Esophagus squamous epithelium (tissue), 5 donors: ENCODE measurements around the gene TAF6L. TPM values are rescaled to one million over a fixed set of nuclear protein-coding genes. Genes with fewer than 3 reads are reported as not detected.
A peak's percentile ranks its signal among the peaks of the same experiment; 100 is the strongest.

Source experiments
- DNase-seq: peaks from one replicate; lab custom pipeline; 2025; lab: John Stamatoyannopoulos, UW
- H3K27ac ChIP-seq, 4 donors: fragments of 200-600 bp; sonication (generic); one replicate each; pipeline ENCODE4 v1.5.1; 2016 to 2019; ENCODE audit warnings: mild to moderate bottlenecking in 1 of 4
- H3K27me3 ChIP-seq, 4 donors: fragments of 200-600 bp; sonication (generic); 1 replicate in 3 of 4; 2 replicates in 1 of 4; pipeline versions ENCODE4 v1.5.1 to v1.6.0; 2017 to 2021; ENCODE audit warnings: antibody characterized with exemption in 1 of 4
- H3K36me3 ChIP-seq, 3 donors: fragments of 200-600 bp; sonication (generic); one replicate each; pipeline ENCODE4 v1.5.1; 2016 to 2019
- H3K4me1 ChIP-seq, 3 donors: fragments of 200-600 bp; sonication (generic); one replicate each; pipeline ENCODE4 v1.5.1; 2017 to 2019
- H3K4me3 ChIP-seq, 4 donors: fragments of 200-600 bp; sonication (generic); 1 replicate in 3 of 4; 2 replicates in 1 of 4; pipeline ENCODE4 v1.5.1; 2016 to 2019; ENCODE audit warnings: mild to moderate bottlenecking in 2 of 4, moderate library complexity in 1 of 4
- H3K9me3 ChIP-seq, 3 donors: fragments of 200-600 bp; sonication (generic); one replicate each; pipeline ENCODE4 v1.5.1; 2016 to 2019
- POLR2A ChIP-seq, 4 donors: fragments of 450-650 bp; IDR thresholded peaks; one replicate each; pipeline ENCODE4 v1.6.1; 2017; ENCODE audit warnings: antibody characterized with exemption in 4 of 4, mild to moderate bottlenecking in 4 of 4, moderate library complexity in 3 of 4
- WGBS, 2 donors: methylation state at CpG; one replicate each; pipeline ENCODE4 v1.1.5; 2018; 5-methylcytosine and 5-hydroxymethylcytosine counted together
- intact Hi-C: fragments of 100-400 bp; cut with DNase I; formaldehyde crosslinking; loops from one replicate; pipeline ENCODE4 v1.15.0; 2022
- small RNA-seq, 4 donors: library from RNA; depleted of rRNA; stranded (forward); fragments of <200 nt; gene quantifications; one replicate each; pipeline ENCODE3, GENCODE V24; 2016
- total RNA-seq, 4 donors: library from RNA; depleted of rRNA; stranded (reverse); fragments of >200 nt; gene quantifications; one replicate each; pipeline ENCODE4 v1.1.0, GENCODE V29; 2016
- TF ChIP-seq, protein P1 (sequence below), 6 experiments: fragments of 450-650 bp in 4 of 6; fragments of 200-600 bp in 2 of 6; sonication (generic) in 2 of 6; IDR thresholded peaks; one replicate each; pipeline ENCODE4 v1.5.1; 2016 to 2019; ENCODE audit warnings: antibody characterized with exemption in 6 of 6, mild to moderate bottlenecking in 4 of 6, moderate library complexity in 4 of 6
- donor health status: DM: yes; HTN: yes; CAD: no.

Gene TAF6L
- total RNA-seq, 4 donors from 2014 or later = 11.5 to 40.2 (median 19.0) TPM

- no peaks in the 10 kb centered on the region for H3K27me3 ChIP-seq
- DNase-seq = no peak
- peak overlapping the region; percentile 65 to 90 (median 81) for H3K4me3 ChIP-seq
- intact Hi-C loops = no loop called here
- no peaks in the 10 kb centered on the region for H3K9me3 ChIP-seq
- H3K36me3 ChIP-seq = peaks cover 7 to 65% (median 32%) of the 10 kb centered on the region in 3 donors
- TF ChIP-seq, protein P1, sequence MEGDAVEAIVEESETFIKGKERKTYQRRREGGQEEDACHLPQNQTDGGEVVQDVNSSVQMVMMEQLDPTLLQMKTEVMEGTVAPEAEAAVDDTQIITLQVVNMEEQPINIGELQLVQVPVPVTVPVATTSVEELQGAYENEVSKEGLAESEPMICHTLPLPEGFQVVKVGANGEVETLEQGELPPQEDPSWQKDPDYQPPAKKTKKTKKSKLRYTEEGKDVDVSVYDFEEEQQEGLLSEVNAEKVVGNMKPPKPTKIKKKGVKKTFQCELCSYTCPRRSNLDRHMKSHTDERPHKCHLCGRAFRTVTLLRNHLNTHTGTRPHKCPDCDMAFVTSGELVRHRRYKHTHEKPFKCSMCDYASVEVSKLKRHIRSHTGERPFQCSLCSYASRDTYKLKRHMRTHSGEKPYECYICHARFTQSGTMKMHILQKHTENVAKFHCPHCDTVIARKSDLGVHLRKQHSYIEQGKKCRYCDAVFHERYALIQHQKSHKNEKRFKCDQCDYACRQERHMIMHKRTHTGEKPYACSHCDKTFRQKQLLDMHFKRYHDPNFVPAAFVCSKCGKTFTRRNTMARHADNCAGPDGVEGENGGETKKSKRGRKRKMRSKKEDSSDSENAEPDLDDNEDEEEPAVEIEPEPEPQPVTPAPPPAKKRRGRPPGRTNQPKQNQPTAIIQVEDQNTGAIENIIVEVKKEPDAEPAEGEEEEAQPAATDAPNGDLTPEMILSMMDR (IDR thresholded peaks at IDR 0.05) = no peak
- no peak for TF ChIP-seq POLR2A (IDR thresholded peaks at IDR 0.05)
- H3K4me1 ChIP-seq = peaks cover 17 to 56% (median 37%) of the 10 kb centered on the region in 3 donors
- H3K27ac ChIP-seq = peak overlapping the region; percentile 93 to 100 (median 98)
- WGBS, 2 donors = 0 to 1% methylated on average over 9 to 12 of the region's 33 CpGs
Measured at GRCh38 chr11:62830904-62831519, 59.8 kb downstream of the TAF6L start.

DNA sequence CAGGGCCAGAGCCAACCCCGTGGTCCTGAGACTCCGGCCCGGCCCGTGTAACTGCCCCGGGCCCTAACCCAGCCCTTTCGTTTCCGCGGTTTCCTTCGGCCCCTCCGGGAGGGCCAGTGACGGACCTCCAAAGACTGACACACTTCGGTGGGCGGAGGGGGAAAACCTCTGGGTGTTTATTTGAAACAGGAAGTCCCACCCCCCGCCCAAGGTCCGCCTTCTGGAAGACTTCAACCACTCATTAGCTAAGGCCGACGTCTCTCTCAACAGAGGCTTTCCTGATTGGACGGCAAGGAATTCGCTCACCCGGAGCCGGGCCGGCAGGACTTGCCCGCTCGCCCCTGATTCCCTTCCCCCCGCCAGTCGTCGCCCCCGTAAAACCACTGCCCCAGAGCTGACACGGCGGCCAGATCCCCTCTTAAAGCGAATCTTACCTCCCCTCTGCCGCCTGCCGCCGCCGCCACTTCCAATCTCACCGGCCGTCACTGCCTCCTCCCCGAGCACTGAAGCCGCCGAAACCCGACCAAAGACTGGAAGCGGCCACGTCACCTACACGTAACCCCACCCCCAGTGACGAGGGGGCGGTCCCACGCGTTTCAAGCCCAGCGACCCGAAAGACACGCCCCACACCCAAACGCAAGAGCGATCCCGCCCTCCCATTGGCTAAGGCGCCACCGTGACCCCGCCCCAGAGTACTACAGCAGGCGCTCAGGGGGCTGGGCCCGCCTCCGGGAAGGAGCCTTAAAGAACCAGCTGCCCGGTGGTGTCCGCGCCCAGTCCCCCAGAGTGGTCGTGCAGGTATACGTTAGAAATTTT lies 60.5 kb downstream of the TAF6L start, which contains the start of gene STX5:
TSS of gene STX5 (minus strand) at position 532 of the 816 bp plus-strand sequence. CDS start 808 bp downstream, outside the sequence.
- 0% methylated on average over 7 to 11 of the region's 65 CpGs for WGBS, 2 donors
- Histone ChIP-seq H3K9me3 (no peaks in the 10 kb centered on the region), H3K27ac (peak within 1 kb of the TSS; percentile 93 to 100 (median 98)), H3K4me1 (peaks cover 17 to 58% (median 37%) of the 10 kb centered on the region in 3 donors), H3K36me3 (peaks cover 7 to 65% (median 30%) of the 10 kb centered on the region in 3 donors), H3K4me3 (peak within 1 kb of the TSS; percentile 65 to 90 (median 81)), H3K27me3 (no peaks in the 10 kb centered on the region)
- TF ChIP-seq, protein P1 (IDR thresholded peaks at IDR 0.05) = peak in 1 of 6 experiments; percentile 2
- TF ChIP-seq POLR2A (IDR thresholded peaks at IDR 0.05) = peak in 3 of 4 donors; percentile 59 to 92 (median 87)
- intact Hi-C loops = no loop called here
- peak; percentile 96 for DNase-seq

DNA sequence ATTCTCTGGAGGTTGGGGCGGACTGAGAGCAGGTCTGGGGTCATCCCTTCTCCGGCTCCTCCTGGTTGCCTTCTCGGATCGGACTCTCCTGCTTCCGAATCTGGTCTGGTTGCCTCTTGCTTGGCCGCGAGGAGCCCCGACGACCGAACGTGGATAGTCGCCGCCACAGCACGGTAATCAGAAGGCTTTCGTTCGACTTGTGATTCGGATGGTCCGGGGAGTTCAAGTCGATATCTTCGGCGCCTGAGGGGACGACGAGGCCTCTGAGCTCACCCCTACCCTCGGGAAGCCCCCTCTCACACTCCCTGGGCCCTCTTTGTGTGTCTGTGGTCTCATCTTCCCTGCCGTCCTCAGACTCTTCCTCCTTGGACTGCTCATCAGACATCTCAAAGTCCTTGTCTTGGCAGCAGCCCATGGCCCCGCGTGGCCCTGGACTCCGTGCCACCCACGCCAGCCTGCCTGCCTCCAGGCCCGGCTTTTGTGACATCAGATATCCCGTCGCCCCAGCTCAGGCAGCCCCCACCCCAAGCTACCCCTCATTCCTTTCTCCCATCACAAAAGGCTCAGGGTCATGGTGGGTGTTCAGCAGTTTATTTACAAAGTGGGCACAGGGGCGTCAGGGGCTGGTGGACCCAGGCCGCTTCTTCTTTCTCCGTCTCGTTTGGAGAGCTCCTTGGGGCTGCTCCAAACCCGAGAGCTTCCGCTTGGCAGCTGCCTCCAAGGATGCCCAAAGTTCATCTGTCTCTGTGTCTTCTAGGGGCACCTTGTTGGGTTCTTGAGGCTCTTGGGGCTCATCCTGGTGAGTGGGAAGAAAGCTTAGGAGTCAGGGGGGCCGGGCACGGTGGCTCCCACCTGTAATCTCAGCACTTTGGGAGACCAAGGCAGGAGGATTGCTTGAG lies 61.4 kb downstream of the TAF6L start, which contains the start of gene TEX54:
TSS of gene TEX54 (minus strand) at position 506 of the 899 bp plus-strand sequence.
- 15 to 22% methylated on average over 12 to 15 of the region's 40 CpGs for WGBS, 2 donors
- no peaks in the 10 kb centered on the region for H3K9me3 ChIP-seq
- DNase-seq = no peak
- peaks cover 17 to 63% (median 39%) of the 10 kb centered on the region in 3 donors for H3K4me1 ChIP-seq
- peaks cover 0 to 56% (median 22%) of the 10 kb centered on the region in 3 donors for H3K36me3 ChIP-seq
- TF ChIP-seq, protein P1 (IDR thresholded peaks at IDR 0.05) = no peak
- no peak for TF ChIP-seq POLR2A (IDR thresholded peaks at IDR 0.05)
- H3K27ac ChIP-seq = peak within 1 kb of the TSS; percentile 93 to 100 (median 98)
- intact Hi-C loops = no loop called here
- no peaks in the 10 kb centered on the region for H3K27me3 ChIP-seq
- H3K4me3 ChIP-seq = peak within 1 kb of the TSS; percentile 65 to 90 (median 81)

DNA sequence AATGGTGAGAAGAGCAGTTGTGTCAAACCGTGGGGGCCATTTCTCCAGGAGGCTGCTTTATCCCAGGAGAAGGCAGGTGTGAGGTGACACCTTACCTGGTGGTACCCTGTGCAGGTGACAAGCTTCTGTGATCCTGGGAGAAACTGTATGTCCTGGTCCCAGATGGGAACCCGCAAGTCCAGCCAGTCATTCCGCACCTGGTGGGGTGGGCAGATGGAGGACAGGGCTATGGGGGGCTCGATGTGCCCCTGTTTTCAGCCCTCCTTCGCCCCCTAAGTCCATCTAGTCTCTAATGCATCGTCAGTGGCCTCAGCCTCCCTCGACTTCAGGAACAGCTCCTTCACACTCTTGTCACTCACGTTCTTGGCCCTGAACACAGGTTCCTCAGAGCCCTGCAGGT lies 64.1 kb downstream of the TAF6L start:
- Histone ChIP-seq H3K4me3 (no peak overlapping the region), H3K9me3 (no peaks in the 10 kb centered on the region), H3K27me3 (no peaks in the 10 kb centered on the region), H3K27ac (no peak overlapping the region), H3K4me1 (peaks cover 26 to 57% (median 33%) of the 10 kb centered on the region in 3 donors), H3K36me3 (peaks cover 0 to 34% (median 21%) of the 10 kb centered on the region in 3 donors)
- intact Hi-C loops = no loop called here
- TF ChIP-seq POLR2A (IDR thresholded peaks at IDR 0.05) = no peak
- TF ChIP-seq, protein P1 (IDR thresholded peaks at IDR 0.05) = no peak
- DNase-seq = no peak
- WGBS, 2 donors = 81 to 84% methylated on average over 6 to 8 of the region's 8 CpGs

Small RNA genes within 50 kb of the gene (small RNA-seq; reads per million reads assigned to genes)
- gene MIR6514 (0 to 0.27 (median 0.16) reads per million in 4 donors), gene RNU6-118P (0 reads per million in 4 donors)

Other genes starting within 250 kb of the TAF6L start
- 1,000 to 10,000 TPM in 2 of 4 donors, 100 to 1,000 TPM in 2; 695 to 1,250 (median 954) TPM for gene AHNAK, start 224.6 kb upstream of the TAF6L start, total RNA-seq
- 1,000 to 10,000 TPM; 1,144 to 2,095 (median 1,685) TPM for gene EEF1G, start 197.5 kb upstream of the TAF6L start, total RNA-seq
- gene TUT1, start 179.9 kb upstream of the TAF6L start, total RNA-seq = 10 to 100 TPM in 1 of 4 donors, 1 to 10 TPM in 3; 5.0 to 12.7 (median 8.0) TPM
- 100 to 1,000 TPM; 103 to 132 (median 111) TPM for gene MTA2, start 169.5 kb upstream of the TAF6L start, total RNA-seq
- gene EML3, start 158.6 kb upstream of the TAF6L start, total RNA-seq = 10 to 100 TPM; 34.7 to 58.6 (median 53.6) TPM
- 10 to 100 TPM in 1 of 4 donors, 1 to 10 TPM in 3; 5.5 to 10.8 (median 7.2) TPM for gene ROM1, start 158.1 kb upstream of the TAF6L start, total RNA-seq
- 10 to 100 TPM in 3 of 4 donors, 1 to 10 TPM in 1; 8.6 to 17.2 (median 12.9) TPM for gene B3GAT3, start 149.4 kb upstream of the TAF6L start, total RNA-seq
- gene GANAB, start 124.8 kb upstream of the TAF6L start, total RNA-seq = 10 to 100 TPM; 90.8 to 97.2 (median 95.0) TPM
- 10 to 100 TPM; 15.4 to 21.2 (median 19.0) TPM for gene INTS5, start 118.1 kb upstream of the TAF6L start, total RNA-seq
- gene C11orf98, start 106.2 kb upstream of the TAF6L start, total RNA-seq = 10 to 100 TPM; 36.0 to 53.4 (median 43.6) TPM
- 10 to 100 TPM in 2 of 4 donors, 1 to 10 TPM in 2; 1.1 to 10.5 (median 7.0) TPM for gene CSKMT, start 106.1 kb upstream of the TAF6L start, total RNA-seq
- 10 to 100 TPM; 10.5 to 17.2 (median 12.2) TPM for gene UQCC3, start 99.7 kb upstream of the TAF6L start, total RNA-seq
- 1 to 10 TPM; 1.8 to 3.6 (median 2.5) TPM for gene LBHD1, start 99.1 kb upstream of the TAF6L start, total RNA-seq
- gene UBXN1, start 92.3 kb upstream of the TAF6L start, total RNA-seq = 100 to 1,000 TPM in 1 of 4 donors, 10 to 100 TPM in 3; 67.3 to 148 (median 86.1) TPM
- gene LRRN4CL, start 81.9 kb upstream of the TAF6L start, total RNA-seq = 10 to 100 TPM in 1 of 4 donors, 1 to 10 TPM in 2, under 1 TPM in 1; 0.27 to 12.0 (median 4.5) TPM
- gene BSCL2, start 64.0 kb upstream of the TAF6L start, total RNA-seq = 10 to 100 TPM; 25.7 to 69.4 (median 32.6) TPM
- not detected for gene GNG3, start 63.7 kb upstream of the TAF6L start, total RNA-seq
- gene HNRNPUL2, start 43.9 kb upstream of the TAF6L start, total RNA-seq = 10 to 100 TPM; 14.4 to 33.0 (median 26.4) TPM
- 10 to 100 TPM in 3 of 4 donors, 1 to 10 TPM in 1; 9.6 to 21.3 (median 15.0) TPM for gene TTC9C, start 42.9 kb upstream of the TAF6L start, total RNA-seq
- 1 to 10 TPM; 4.7 to 7.7 (median 6.9) TPM for gene ZBTB3, start 17.2 kb upstream of the TAF6L start, total RNA-seq
- 10 to 100 TPM; 26.5 to 61.2 (median 47.7) TPM for gene POLR2G, start 9.8 kb upstream of the TAF6L start, total RNA-seq
- gene TMEM179B, start 16.0 kb downstream of the TAF6L start, total RNA-seq = 10 to 100 TPM; 35.6 to 60.1 (median 43.3) TPM
- gene TMEM223, start 20.6 kb downstream of the TAF6L start, total RNA-seq = 10 to 100 TPM; 13.2 to 28.4 (median 22.0) TPM
- gene NXF1, start 34.0 kb downstream of the TAF6L start, total RNA-seq = 10 to 100 TPM; 38.1 to 62.4 (median 44.4) TPM
- 10 to 100 TPM; 23.0 to 34.7 (median 24.2) TPM for gene STX5, start 60.7 kb downstream of the TAF6L start, total RNA-seq
- gene TEX54, start 61.4 kb downstream of the TAF6L start, total RNA-seq = not detected
- gene WDR74, start 68.2 kb downstream of the TAF6L start, total RNA-seq = 10 to 100 TPM; 31.7 to 74.0 (median 44.3) TPM
- gene SLC3A2, start 109.5 kb downstream of the TAF6L start, total RNA-seq = 100 to 1,000 TPM; 132 to 373 (median 153) TPM
- gene CHRM1, start 150.0 kb downstream of the TAF6L start, total RNA-seq = under 1 TPM in 2 of 4 donors, not detected in 2; 0.30 to 0.73 TPM
- gene SLC22A6, start 213.6 kb downstream of the TAF6L start, total RNA-seq = not detected
- gene SLC22A8, start 244.4 kb downstream of the TAF6L start, total RNA-seq = not detected